Measurements from ENCODE around the gene RNF123.
"Not testable (repeated sequence)": the region's sequence is repeated elsewhere in the genome, so short reads cannot be mapped to it uniquely, and the experiment has no call there.

- TF ChIP-seq ARNTL (CRISPR knock-in tag; IDR thresholded peaks at IDR 0.05; ENCODE audit: borderline replicate concordance, low read depth); BACH2 (CRISPR knock-in tag; IDR thresholded peaks at IDR 0.05; ENCODE audit: borderline replicate concordance); TOX (CRISPR knock-in tag; IDR thresholded peaks at IDR 0.05; ENCODE audit: borderline replicate concordance): not testable (repeated sequence)
Measured at GRCh38 chr3:49687424-49687795, 1.9 kb upstream of the RNF123 start.
